B cell (primary cell): ENCODE results near the gene PRKCB.
A peak's percentile ranks its signal among the peaks of the same experiment; 100 is the strongest.

Source experiments
- CTCF ChIP-seq: fragments of 200-600 bp; IDR thresholded peaks from one replicate; pipeline ENCODE4 v1.8.0; 2022; ENCODE audit warnings: antibody characterized with exemption, mild to moderate bottlenecking
- EZH2 ChIP-seq: IDR thresholded peaks from 2 replicates; pipeline ENCODE4 v1.6.1; 2012; ENCODE audit warnings: borderline replicate concordance, low read depth, mild to moderate bottlenecking, moderate library complexity, low read length; ENCODE audit not compliant: insufficient read depth, poor library complexity, severe bottlenecking

DNA sequence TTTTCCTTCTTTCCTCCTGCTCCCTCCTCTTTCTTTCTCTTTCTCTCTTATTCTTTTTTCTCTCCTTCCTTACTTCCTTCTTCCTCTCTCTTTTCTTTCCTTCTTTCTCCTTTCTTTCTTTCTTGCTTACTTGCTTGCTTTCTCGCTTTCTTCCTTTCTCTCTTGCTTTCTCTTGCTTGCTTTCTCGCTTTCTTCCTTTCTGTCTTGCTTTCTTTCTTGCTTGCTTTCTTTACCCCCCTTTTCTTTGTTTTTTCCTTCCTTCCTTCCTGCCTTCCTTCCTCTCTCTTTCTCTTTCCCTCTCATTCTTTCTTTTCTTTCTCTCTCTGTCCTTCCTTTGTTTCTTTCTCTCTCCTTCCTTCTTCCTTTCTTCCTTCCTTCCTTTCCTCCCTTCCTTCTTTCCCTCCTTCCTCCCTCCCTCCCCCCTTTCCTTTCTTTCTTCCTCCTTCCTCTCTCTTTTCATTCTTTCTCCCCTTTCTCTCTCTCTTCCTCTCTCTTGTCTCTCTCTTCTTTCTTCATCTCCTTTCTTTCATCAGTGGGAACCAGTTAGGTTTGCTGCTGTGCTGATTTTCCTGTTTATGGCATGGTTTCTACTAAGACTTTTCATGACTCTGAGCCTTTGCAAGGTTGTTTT, 277.4 kb downstream of the PRKCB start:
- TF ChIP-seq CTCF (peak; percentile 31), EZH2 (no peak)
